Mammary epithelial cell (primary cell): ENCODE results near the gene FAM32A.

Experiments used
- EZH2 ChIP-seq: IDR thresholded peaks from 2 replicates; pipeline ENCODE4 v1.6.1; 2012; ENCODE audit warnings: low read length, inconsistent platforms, borderline replicate concordance
- TF ChIP-seq, protein P1 (sequence below), 2 donors: IDR thresholded peaks in 1 of 2; conservative IDR thresholded peaks in 1 of 2; 2 replicates each; pipeline ENCODE4 v1.5.1; 2011 to 2012; ENCODE audit warnings: inconsistent platforms in 2 of 2, low read length in 2 of 2, mild to moderate bottlenecking in 2 of 2, control low read depth in 1 of 2, low read depth in 1 of 2; ENCODE audit not compliant: insufficient read depth in 1 of 2; ENCODE audit errors: extremely low read depth in 1 of 2

DNA sequence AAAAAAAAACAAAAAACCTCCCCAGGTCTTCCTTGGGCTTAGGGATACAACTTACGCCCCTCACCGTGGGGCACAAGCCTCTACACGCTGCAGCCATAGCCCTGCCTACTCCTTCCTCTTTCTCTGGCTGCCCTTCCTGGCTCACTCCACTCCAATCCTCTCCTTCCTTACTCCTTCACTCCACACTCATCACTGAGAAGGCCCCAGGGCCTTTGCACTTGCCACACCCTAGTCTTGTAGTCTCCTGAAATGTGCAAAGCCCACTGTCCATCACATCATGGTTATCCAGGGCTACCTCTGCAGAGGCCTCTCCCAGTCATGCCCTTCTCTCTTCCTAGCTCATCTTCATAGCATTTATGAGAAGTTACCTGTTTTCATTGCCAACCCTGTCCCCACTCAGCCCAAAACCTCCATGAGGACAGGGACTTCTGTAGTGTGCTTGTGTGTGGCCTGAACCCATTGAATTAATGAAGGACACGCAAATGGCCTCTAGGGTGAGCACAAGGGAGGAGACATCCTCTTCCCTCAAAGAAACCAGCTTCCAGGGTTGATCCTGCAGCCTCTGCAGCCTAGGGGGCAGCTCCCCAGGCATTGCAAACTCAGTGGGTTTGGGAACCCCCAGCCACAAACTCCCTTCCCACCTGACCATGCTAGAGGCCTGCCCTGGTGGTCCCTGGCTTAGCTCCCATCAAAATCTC lies 49.6 kb upstream of the FAM32A start:
- TF ChIP-seq, protein P1, sequence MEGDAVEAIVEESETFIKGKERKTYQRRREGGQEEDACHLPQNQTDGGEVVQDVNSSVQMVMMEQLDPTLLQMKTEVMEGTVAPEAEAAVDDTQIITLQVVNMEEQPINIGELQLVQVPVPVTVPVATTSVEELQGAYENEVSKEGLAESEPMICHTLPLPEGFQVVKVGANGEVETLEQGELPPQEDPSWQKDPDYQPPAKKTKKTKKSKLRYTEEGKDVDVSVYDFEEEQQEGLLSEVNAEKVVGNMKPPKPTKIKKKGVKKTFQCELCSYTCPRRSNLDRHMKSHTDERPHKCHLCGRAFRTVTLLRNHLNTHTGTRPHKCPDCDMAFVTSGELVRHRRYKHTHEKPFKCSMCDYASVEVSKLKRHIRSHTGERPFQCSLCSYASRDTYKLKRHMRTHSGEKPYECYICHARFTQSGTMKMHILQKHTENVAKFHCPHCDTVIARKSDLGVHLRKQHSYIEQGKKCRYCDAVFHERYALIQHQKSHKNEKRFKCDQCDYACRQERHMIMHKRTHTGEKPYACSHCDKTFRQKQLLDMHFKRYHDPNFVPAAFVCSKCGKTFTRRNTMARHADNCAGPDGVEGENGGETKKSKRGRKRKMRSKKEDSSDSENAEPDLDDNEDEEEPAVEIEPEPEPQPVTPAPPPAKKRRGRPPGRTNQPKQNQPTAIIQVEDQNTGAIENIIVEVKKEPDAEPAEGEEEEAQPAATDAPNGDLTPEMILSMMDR (conservative IDR thresholded peaks at IDR 0.05 in 1 of 2, IDR thresholded peaks at IDR 0.05 in 1 of 2; ENCODE audit: extremely low read depth in 1 of 2, insufficient read depth in 1 of 2, low read depth in 1 of 2, low read length in 2 of 2), result no peak
- no peak for TF ChIP-seq EZH2
